HG03045 (cell line): ENCODE measurements around the gene NBPF8.
A peak's percentile ranks its signal among the peaks of the same experiment; 100 is the strongest.
"Not testable (repeated sequence)": the region's sequence is repeated elsewhere in the genome, so short reads cannot be mapped to it uniquely, and the experiment has no call there.

Experiments used
- ATAC-seq: cut with Tn5 transposase; IDR thresholded peaks from one replicate; pipeline ENCODE4 v1.9.1; 2021; ENCODE audit warnings: mild to moderate bottlenecking, moderate library complexity; ENCODE audit not compliant: unreplicated experiment

NBPF8 gene, protein sequence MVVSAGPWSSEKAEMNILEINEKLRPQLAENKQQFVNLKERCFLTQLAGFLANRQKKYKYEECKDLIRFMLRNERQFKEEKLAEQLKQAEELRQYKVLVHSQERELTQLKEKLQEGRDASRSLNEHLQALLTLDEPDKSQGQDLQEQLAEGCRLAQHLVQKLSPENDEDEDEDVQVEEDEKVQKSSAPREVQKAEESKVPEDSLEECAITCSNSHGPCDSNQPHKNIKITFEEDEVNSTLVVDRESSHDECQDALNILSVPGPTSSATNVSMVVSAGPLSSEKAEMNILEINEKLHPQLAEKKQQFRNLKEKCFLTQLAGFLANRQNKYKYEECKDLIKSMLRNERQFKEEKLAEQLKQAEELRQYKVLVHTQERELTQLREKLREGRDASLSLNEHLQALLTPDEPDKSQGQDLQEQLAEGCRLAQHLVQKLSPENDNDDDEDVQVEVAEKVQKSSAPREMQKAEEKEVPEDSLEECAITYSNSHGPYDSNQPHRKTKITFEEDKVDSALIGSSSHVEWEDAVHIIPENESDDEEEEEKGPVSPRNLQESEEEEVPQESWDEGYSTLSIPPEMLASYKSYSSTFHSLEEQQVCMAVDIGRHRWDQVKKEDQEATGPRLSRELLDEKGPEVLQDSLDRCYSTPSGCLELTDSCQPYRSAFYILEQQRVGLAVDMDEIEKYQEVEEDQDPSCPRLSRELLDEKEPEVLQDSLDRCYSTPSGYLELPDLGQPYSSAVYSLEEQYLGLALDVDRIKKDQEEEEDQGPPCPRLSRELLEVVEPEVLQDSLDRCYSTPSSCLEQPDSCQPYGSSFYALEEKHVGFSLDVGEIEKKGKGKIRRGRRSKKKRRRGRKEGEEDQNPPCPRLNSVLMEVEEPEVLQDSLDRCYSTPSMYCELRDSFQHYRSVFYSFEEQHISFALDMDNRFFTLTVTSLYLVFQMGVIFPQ

DNA sequence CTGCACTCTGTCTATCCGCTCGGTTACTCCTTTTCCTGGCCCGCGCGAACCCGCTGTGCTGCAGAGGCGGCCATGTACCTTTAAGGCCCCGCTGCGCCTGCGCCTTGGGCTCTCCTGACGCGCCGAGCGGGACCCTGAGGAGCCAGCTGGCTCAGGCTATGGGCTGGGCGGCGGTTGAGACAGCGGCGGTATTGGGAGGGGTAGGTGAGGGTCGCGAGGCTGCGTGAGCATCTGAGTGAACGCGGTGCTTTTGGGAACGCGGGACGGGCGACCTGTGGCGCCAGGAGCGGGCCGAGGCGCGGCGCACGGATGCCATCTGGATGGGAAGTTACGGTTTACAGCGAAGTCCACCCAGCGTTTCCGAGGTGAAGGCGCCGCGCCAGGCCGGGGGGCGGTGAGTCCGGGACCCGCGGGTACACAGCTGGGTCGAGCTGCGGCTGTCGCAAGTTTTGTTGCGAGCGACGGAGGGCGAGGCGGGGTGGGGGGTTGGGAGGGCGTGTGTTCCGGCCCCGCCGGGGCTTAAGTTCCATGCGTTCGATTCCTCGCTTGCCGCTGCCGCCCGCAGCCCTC lies at the start of gene NBPF8:
Gene NBPF8 (plus strand): TSS at position 125 of the 570 bp plus-strand sequence. CDS start 21,488 bp downstream, outside the sequence.
- peak; percentile 99 for ATAC-seq

DNA sequence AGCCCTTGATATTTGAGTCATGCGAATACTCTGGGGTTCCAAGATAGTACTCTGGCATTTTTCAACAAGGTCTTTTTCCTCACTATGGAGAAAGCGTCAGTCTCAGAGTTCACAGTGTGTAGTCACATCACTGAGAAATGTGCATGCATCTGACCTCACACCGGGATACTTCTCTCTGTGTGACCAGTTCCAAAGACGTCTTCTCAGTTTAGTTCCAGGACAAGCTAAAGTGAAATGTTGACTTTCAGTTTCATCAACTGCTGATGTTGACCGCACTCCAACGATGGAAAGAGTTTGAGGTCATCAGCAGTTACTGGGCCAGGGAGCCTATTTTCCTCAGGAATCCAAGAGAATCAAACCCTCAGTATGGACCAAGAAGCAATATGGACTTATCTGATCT lies 47.1 kb upstream of the NBPF8 start:
- ATAC-seq, result not testable (repeated sequence)

DNA sequence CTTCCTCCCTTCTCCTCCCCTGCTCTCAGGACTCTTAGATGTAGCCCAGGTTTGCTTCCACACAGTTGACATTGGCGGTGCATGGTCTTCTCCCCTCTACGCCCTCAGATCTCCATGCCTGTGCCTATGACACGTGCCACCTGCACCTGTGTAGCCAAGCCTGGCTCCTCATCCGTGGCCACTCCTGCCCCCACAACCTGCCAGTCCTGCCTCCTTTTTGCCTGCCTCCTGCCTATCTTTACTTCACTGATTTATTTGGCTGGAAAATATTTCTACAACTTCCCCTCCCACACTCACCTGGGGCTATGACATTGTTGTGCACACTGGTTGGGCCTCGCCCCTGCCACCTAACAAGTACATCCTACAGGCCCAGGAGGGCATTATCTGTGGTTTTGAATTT lies 28.2 kb upstream of the NBPF8 start:
- ATAC-seq, result not testable (repeated sequence)

DNA sequence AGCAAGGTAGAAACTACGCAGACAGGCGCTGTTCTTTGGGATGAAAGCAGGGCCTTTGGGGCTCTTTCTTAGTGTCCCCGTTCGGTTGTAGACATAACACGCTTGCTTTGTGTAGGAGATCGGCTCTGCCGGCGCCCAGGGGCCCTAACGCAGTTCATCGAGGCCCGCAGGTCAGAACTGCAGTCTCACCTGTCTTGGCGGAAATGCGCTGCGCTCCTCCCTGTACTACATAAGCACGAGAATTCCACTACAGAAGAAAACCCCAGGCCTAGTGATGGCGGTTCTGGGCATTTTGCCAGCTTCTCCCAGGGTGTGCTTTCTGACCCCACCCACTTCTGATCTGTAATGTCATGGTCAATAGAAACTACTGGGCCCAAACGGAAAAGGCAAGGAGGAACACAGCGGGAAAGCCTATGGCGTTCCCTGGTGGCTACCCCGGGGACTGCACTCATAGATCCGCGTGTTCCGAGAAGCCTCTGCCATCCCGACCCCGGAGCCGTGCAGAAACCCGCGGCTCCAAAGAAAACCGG lies 26.2 kb upstream of the NBPF8 start:
- not testable (repeated sequence) for ATAC-seq

DNA sequence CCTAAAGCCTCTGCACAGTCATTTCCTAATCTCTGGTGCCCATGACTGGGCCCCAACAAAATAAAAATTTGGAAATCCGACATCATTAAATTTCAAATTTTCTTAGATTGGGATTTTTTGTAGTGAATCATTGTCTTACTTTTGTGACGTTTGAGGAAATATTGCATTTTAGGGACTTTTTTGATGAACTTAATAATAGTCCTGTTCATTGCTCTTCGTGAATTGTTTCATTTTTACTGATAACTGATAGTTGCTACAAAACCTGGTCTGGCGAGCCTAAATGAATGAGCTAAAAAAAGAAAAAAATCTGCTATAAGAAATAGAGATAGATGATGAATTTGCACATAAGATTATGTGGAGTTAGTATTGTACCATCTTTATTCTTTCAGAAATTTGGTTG lies 23.5 kb upstream of the NBPF8 start:
- not testable (repeated sequence) for ATAC-seq

DNA sequence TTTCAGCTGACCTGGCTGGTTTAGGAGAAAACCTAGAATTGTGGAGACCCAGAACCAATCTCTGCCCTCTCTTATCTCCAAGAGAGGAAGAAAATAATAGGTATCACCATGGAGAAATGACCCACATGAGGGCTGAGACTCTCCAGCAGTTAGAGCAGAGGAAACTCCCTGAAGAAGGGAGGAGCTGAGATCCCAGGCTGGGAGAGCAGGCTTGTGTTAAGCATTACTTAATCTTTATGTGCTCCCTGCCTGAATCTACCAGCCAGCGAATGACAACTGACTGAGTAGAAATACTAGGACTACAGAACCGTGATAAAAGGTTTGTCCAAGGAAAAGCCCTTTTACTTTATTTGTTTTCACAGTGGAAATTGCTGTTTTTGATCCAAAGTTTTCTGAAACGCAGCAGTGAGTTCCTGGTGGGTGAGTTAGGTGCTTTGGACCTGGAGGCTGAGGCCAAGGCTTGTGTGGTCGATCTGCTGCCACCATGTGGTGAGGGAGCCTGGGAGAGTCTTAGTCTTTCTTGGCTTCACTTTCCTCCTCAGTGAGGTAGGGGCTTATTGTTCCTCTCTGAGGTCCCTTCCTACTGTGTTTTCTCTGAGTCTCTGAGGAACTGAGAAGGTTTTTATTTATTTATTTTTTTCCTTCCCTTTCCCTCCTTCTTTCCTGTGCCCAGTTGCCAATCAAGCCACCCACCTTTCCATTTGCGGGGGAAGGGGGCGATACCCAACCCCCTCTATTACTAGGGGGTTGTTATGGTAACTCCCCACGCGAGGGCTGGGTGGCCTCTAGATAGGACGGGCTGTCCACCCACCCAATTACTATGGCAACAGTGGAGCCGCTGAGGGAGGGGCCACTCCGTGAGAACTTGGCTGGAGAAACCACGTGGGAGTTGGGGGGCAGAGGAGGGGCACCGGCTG lies 21.3 kb upstream of the NBPF8 start:
- not testable (repeated sequence) for ATAC-seq

DNA sequence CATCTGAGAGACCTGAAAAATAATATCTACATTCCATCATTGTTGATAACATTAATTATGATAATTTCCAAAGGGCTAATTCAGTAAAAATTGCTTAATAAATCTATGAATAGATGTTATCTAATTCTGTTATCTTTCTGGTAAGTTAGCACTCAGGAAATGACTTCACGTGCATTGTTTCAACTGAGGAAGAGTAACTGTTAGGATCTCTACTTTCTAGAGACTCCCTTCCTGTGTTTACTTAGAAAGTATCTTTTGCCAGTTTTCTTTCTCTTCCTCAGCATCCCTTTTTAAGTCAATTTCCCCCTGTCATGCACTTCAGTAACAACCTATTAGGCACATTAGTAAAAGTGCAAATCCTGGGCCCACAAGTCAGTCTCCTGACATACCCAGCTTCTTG lies 9.5 kb upstream of the NBPF8 start:
- ATAC-seq, result not testable (repeated sequence)

DNA sequence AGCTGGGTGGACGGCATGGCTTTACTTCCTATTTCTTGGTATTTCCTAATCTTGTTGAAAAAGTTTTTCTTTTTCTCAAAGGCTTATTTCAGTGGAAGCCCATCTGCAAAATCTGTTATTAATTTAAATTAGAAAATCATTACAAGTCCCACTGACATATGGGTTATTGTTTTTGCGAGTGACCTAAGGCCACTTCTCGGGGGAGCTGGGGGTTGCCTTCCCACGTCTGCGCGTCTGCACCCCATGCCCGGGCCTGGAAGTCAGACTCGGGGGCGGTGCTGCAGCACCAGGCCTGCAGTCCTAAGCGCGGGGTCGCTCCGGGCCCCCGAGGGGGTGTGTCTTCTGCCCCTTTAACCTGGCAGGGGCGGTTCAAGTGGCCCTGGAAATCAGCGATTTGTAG lies 384 bp upstream of the NBPF8 start:
- not testable (repeated sequence) for ATAC-seq

DNA sequence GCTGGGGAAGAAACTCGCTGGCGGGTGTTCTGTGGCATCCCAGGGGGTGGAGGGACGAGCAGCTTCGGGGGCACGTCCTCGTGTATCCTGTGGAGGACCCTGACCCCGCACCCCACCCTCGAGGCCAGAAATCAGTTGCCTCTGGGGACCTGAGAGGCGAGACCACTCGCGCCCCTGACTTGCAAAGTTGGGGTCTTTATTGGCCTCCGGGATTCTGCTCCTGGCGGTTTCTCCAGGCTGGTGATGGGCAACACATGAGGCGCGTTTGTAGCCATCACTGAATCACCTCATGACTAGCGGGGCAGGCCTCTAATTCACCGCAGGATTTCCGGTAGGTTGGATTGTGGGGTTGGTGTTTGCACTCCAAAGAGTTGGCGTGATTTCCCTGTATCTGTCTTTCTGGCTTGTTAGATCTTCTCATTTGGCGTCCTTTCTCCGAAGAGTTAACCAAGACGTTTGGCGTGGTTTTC lies 692 bp downstream of the NBPF8 start:
- ATAC-seq, result peak; percentile 33

DNA sequence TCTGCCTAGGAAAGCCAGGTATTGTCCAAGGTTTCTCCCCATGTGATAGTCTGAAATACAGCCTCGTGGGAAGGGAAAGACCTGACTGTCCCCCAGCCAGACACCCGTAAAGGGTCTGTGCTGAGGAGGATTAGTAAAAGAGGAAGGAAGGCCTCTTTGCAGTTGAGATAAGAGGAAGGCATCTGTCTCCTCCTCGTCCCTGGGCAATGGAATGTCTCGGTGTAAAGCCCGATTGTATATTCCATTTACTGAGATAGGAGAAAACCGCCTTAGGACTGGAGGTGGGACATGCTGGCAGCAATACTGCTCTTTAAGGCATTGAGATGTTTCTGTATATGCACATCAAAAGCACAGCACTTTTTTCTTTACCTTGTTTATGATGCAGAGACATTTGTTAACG lies 10.2 kb downstream of the NBPF8 start:
- ATAC-seq, result not testable (repeated sequence)

DNA sequence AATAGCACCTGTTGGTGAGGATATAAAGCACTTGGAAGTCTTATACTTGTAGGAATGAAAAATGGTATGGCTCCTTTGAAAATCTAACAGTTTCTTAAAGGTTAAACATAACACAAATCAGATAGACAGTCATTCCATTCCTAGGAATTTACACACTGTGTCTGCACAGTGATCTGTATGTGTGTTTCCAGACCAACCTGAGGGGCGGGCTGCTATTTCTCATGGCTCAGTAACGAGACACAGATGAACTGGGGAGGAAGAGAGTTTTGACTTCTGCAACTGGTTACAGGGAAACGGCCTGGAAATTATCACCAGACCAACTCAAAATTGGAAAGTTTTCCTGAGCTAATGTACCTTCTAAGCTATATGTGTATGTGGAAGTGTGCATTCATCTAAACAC lies 16.8 kb downstream of the NBPF8 start:
- ATAC-seq, result not testable (repeated sequence)

DNA sequence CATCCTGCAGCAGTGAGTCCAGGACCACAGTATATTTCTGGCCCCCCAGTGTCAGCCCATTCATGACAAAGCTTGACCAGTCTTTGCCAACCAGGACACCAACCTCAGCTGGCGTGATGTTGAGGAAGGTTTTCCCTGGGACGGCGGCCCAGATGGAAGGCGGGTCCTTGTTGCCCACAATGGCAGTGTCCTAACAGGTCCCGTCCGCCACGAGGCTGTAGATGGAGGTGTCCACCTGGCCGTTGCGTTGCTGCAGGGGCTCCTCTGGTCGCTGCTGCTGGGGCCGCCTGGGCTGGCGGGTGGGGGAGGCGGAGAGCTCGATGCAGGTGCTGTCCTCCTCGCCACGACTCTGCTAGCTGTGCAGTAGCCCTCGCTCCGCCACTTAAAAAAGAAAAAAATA lies 19.0 kb downstream of the NBPF8 start:
- not testable (repeated sequence) for ATAC-seq

DNA sequence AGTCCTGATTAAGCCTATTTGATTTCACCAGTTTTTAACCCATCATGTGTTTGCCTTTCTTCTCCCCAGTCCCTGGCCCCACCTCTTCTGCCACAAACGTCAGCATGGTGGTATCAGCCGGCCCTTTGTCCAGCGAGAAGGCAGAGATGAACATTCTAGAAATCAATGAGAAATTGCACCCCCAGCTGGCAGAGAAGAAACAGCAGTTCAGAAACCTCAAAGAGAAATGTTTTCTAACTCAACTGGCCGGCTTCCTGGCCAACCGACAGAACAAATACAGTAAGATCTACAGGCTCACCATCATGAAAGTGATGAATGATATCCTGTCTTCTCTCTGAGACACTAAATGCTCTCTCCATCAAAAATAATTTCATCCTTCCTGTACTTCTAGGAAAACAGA lies 34.3 kb downstream of the NBPF8 start:
- ATAC-seq, result not testable (repeated sequence)
